ENCODE data around the gene NTF3. TPM values are rescaled to one million over a fixed set of nuclear protein-coding genes. Genes with fewer than 3 reads are reported as not detected.
"Not testable (repeated sequence)": the region's sequence is repeated elsewhere in the genome, so short reads cannot be mapped to it uniquely, and the experiment has no call there.

NTF3 gene
- total RNA-seq, 1 donor from 2014 or later = 0.78 TPM

DNA sequence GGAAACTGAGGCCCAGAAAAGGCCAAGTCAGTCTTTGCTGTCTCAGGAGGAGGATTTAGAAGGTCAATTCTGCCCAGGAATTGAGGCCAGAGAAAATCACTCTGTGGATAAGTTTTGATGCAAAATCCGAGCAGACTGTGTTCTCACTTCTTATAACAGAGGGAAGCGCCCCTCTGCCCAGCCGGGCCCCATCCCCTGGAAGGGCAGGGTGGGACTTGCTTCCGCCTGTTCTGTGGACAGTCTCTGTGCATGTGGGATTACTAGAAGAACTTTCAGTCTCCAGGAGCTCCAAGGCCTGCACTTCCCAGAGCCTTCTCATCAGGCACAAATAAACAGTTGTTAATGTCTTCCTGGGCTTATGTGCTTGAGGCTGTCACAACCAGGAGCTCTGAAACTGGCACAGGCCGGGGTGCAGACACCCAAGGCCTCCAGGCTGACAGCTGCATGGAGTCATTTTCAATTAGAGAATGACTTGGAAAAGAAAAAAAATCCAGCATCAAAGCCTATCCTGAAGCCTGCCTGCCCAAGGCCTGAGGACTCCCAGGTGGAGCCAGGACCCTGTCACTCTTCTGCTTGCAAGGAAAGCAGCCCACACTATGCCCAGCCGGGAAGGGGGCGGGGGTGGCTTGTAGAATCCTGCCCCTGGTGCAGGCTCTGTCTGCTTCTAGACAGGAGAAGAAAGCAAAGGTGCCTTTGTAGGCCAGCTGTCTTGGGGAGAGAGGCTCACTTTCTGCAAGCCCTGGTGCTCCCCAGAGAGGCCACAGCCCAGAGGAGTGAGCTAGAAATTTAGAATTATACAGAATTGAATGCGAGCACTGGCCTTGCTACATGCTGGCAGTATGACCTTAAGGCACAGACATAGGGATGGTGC is 84.7 kb downstream of the NTF3 start:
- intact Hi-C loops (cut with DNase I) = no loop called here
- ATAC-seq (no peak), DNase-seq (ENCODE audit: missing footprints) (no peak)

DNA sequence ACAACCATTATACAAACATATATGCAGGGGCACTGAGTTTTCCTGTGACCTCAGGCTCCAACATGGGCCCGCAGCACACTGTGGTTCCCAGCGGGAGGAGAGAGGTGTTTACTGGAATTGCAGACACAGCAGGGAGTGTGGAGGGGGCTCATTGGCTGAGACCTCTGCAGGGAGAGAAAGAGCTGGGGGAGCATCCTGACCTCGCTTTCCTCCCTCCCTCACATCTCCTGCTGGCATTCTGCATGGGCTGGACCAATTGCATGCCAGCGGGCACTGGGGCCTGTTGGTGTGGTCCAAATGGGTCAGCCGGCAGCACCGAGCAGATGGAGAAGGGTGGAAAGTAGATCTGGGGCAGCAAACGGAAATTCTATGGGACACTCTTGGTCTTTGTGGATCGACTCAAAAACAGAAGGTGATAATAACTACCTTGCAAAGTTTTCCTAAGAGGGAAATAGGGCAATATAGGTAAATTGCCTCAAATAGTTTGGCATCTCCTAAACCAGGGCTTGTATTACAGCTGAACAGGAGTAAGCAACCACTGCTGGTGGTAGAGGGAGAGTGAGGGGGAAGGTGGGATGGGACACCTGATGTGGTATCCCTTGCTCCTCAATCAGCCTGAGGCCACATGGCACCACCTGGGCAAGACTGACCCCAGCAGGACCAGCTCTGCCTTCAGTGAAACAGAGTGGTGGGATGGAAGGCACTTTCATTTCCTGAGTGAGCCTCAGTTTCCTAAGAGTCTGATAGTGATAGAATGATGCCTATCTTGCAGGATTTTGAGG is 86.9 kb downstream of the NTF3 start:
- intact Hi-C loops (cut with DNase I) = no loop called here
- DNase-seq (ENCODE audit: missing footprints) = no peak

DNA sequence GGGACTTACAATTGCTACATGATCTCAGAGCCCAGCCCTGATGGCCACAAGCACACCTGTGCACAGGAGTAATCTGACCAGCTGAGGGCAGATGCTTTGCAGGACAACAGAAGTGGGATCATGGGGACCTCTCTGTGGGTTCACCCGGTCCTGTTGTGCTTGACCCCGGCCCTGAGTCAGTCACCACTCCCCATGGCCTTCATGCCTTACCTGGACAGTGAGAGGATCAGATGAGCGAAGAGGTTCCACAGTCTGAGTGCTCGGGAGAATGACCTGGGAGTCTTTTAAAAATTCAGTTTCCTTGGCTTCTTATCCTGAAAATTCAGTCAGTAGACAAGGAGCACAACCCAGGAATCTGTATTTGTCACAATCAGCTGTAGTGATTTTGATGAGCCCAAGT is 88.1 kb downstream of the NTF3 start:
- no peak for ATAC-seq
- no peak for DNase-seq (ENCODE audit: missing footprints)
- intact Hi-C loops (cut with DNase I) = no loop called here

More for the DNA sequence above, 86.9 kb downstream of the NTF3 start:
- ATAC-seq = no peak

DNA sequence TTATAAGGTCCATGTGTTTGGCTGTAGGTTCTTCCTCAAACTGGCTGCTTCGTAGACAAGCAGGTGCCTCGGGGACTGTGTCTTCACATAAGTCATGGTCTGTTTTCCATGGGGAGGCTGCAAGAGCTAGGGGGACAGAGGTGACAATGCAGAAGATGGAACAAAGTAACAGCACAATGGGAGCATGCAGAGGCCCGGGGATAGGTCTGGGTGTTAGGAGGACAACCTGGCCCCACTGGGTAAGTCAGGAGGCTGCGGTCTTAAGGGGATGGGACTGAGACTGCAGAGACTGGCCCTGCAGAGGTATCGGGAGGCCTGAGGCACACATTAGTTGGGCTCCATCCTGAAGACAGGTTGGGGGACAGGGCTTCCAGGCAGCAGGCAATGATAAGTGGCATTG is 88.9 kb downstream of the NTF3 start:
- no peak for ATAC-seq
- intact Hi-C loops (cut with DNase I) = no loop called here
- no peak for DNase-seq (ENCODE audit: missing footprints)

DNA sequence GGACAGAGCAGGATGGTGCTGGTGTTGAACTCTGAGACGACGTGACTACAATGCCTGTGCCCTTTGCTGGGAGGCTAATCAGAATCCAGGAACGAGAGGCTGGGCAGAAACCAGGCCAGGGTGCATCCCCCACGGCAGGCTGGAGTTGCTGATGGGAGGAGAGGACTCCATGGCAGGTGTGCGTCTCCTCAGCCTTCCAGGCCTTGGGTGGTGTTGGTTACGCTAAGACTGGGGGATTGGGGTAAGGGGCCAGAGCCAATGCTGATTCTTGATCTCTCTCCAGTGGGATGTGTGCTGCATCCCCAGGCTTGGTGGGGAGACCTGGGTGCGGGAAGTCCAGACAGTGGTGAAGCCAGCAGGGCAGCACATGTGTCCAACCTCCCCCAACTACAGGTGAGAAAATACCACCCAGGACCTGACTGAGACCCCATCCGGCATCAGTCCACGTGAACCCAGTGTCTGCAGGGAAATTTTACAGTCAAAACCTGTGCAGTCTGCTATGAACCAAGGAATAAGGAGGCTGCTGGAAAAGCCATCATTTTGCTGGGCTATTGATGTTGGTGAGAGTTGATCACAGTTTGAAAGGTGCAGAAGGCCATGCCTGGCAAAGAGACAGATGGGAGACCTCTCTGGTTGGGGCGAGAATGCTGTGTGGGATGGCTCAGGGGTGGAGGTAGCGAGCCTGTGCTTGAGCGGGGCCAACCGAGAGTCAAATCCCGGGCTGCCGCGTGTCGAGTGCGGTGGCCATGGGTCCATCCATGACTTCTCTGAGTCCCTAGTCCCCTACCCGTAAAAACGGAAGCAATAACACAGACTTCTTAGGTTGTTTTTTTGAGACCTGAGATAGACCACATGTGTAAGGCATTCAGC is 89.8 kb downstream of the NTF3 start:
- intact Hi-C loops (cut with DNase I) = no loop called here
- no peak for DNase-seq (ENCODE audit: missing footprints)
- ATAC-seq = no peak

DNA sequence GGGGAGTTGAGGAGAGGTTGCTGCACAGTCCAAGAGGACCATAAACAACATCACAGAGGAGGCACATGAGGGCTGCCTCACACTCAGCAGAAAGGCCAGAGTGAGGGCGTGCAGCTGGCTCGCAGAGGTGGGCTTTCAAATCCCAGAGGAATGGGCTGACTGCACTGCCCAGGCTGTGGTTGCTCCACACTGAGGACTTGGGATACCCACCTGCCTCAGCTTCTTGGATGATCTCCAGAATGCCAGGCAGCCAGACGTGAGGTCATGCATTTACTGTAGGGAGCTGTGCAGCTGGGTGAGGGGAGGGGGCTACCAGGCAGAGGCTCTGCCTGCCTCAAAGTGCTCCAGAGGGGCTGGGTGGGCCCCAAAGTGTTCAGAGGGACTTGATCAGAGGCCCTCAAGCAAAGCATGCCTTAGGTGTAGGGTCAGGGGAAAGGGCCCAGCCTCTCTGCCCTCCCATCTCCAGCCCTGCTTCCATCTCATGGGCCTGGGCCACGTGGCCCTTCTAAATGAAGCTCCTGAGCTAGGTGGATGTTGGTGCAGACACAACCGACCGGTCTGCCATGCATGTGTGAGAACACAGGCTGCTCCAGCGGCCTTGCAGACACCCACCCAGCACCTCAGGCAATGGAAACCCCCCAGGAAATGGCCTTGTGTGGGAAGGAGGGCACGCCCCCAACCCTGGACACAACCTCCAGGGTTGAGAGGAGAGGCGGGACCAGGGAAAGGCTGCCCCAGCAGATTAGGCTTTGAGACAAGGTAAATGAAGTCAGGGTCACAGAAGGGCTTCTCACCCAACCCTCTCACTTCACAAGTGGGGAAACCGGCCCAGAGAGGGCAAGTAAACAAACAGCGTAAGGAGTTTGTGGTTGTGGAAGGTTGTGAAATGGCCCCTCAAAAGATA is 90.8 kb downstream of the NTF3 start:
- intact Hi-C loops (cut with DNase I) = no loop called here
- ATAC-seq = no peak
- no peak for DNase-seq (ENCODE audit: missing footprints)

DNA sequence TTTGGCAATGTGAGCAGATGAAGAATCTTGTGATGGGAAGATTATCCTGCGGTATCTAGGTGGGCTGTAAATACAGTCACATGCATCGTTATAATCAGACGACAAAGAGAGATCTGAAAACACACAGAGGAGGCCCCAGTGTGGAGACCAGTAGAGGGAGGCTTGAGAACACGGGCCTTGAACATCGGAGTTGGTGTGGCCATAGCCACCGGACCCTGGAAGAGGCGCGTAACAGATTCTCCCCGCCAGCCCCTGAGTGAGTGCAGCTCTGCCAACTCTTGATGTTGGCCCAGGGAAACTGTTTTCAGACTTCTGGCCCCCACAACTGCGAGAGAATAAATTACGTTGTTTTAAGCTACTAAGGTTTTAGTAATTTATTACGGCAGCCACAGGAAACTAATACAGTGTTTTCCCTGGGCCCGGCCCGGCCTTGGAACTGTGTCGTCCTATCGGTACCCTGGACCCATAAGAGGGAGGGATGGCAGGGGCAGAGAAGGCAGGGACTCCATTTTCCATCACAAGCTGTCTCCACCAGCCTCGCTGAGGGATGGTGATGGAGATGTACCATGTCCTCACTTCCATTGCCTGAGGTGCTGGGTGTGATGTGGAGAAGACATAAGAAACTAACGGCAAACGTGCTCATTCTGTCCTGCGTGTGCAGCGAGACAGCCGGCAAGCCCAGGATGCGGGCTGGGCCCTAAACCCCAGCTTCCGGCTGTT is 91.6 kb downstream of the NTF3 start:
- ATAC-seq = no peak

DNA sequence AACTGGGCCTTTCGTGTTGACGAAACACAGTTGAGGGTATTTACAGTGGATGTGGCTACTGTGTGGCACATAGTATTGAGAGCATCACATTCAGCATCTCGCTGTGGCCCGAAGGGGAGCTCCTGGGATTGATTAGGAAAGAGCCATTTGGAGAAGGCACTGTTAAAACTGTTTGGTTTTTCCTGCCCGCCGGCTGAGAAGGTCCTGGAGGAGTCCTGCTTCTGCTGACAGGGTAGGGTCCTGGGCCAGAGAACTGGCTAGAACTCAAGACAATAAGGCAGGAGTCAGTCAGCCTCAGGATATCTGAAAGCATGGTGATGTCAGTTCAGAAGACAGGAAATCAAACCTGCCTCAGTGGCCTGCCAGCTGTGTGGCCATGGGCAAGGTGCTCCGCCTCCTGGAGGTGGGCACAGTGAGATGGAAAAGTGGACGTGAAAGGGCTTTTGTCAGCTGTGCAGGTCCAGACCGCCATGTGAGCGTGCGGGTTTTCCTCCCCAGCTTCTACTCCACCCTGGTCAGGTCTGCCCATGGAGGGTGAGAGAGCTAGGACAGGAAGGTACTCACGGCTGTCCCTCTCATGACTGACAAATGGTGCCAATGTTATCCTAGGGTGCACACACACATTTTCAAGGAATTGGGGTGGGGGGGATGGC is 92.3 kb downstream of the NTF3 start:
- DNase-seq (ENCODE audit: missing footprints) (no peak), ATAC-seq (no peak)
- intact Hi-C loops (cut with DNase I) = no loop called here

More for the DNA sequence above, 91.6 kb downstream of the NTF3 start:
- intact Hi-C loops (cut with DNase I) = no loop called here
- no peak for DNase-seq (ENCODE audit: missing footprints)

DNA sequence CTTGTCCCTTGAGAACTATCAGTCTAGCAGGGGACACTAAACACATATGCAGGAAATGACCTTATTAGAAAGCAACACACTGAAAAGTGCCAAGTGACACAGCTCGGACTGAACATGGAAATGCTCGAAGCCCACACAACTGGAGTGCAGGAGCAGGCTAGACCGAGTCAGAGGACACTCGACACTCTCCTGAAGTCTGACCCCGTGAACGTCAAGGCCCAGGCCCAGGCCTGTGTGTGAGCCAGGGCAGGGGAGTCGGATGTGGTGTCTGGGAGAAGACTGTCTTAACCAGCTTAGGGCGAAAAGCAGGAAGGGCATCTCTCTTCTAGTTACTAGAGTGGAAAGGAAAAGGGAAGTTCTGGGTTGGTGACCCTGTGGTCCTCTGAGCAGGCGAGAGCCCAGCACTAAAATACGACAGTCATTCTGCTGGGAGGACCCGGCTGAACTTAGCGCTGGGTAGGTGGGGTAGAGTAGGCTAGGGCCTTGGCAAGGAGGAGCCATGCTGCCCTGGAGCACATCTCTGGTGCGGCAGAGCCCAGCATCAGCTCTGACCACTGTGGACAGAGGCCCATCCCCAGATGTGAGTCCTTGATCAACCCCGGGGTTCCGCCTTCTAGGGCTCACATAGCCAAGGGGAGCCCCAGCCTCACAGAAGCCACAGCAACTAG is 93.0 kb downstream of the NTF3 start:
- intact Hi-C loops (cut with DNase I) = no loop called here
- no peak for DNase-seq (ENCODE audit: missing footprints)
- ATAC-seq = no peak

DNA sequence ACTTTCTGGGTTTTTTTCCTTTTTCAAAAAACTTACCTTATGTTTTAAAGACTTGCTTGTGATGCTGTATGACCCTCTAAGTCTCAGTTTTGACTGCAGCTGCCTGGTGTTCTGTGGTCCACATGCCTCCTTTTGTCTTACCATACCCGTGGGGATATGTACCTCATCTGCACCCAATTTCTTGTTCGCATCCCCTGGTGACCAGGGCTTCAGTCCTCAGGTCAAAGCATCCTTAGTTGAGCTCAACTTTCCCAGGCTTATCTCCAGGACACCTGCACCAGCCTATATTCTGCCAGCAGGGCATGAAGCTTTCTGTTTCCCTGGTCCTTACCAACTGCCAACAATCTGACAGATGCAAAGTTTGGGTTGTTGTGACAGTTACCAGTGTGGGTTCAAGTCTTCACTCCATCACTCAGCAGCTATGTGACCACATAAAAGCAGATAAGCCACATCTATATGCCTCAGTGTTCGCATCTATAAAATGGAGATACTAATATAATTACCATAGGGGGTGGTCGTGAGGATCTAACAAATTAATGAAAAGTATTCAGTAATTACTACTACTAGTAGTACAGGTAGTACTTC is 94.0 kb downstream of the NTF3 start:
- ATAC-seq = no peak
- intact Hi-C loops (cut with DNase I) = no loop called here

DNA sequence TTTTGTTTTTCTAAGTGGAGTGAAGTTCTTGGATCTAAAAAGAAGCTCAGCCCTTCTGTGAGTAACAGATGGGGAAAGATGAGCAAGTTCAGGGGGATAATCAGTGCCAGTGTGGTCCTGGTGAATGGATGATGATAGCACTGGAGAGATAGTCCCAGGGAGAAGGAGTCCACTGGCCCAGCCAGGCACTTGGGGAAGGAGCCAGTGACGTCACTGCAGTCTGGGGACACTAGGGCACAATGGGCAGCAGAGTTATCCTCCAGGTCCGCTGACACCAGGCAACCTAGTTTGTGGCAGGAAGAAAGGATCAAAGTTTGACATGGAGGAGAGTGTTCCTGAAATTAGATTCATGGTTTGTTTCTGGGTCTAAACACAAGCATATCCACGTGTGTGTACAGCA is 101.5 kb downstream of the NTF3 start:
- intact Hi-C loops (cut with DNase I) = no loop called here

More for the DNA sequence above, 94.0 kb downstream of the NTF3 start:
- DNase-seq (ENCODE audit: missing footprints) = no peak

DNA sequence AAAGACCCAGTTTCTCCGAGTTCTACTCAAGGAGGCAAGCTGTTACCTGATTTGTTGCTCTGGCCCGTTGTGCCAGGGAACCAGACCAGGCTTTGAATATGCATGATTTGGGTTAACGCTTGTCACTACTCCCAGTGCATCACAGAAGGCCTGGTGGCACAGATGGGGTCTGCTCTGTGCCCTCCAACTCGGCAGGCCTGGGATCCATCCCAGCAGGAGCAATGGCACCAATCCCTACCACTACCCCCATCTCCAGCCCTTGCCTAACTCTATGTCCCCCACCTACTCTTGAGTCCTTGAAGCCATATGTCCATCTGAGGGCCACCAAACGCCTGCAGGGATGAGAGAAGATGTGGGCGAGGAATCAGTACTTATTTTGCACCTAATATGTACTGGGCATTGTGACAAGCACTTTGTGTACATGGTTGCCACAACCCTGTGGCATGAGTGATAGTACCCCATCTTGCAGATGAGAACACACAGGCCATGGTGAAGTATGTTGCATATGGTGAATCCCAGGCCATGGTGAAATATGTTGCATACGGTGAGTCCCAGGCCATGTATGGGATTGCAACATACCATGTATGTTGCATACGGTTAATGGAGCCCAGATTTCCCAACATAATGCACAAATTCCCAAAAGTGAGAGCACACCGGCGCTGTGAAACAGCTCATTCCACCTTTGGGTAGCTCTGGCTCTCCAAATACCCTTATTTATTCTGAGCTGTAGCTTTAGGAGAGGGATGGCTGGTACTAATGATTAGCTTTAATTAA is 102.7 kb downstream of the NTF3 start:
- intact Hi-C loops (cut with DNase I) = no loop called here
- DNase-seq (ENCODE audit: missing footprints) (no peak), ATAC-seq (no peak)

More for the DNA sequence above, 101.5 kb downstream of the NTF3 start:
- no peak for DNase-seq (ENCODE audit: missing footprints)
- no peak for ATAC-seq

DNA sequence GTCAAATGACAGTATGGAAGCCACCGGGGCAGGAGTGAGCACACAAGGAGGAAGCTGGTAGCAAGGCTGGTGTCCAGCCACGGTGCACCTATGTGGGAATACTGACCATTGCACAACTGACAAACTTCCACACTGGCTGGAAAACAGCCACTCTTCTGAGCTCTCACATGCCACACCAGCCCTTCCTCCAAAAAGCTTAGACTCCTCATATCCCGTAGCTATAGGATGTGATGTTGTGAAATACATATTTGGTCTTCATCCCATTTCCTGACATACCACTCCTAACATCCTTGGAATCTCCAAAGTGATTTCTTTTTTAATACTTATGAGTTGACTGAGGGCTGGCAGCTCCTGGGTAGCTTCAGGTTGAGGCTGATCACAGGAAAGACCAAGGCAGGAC is 103.6 kb downstream of the NTF3 start:
- DNase-seq (ENCODE audit: missing footprints) (no peak), ATAC-seq (no peak)
- intact Hi-C loops (cut with DNase I) = no loop called here

DNA sequence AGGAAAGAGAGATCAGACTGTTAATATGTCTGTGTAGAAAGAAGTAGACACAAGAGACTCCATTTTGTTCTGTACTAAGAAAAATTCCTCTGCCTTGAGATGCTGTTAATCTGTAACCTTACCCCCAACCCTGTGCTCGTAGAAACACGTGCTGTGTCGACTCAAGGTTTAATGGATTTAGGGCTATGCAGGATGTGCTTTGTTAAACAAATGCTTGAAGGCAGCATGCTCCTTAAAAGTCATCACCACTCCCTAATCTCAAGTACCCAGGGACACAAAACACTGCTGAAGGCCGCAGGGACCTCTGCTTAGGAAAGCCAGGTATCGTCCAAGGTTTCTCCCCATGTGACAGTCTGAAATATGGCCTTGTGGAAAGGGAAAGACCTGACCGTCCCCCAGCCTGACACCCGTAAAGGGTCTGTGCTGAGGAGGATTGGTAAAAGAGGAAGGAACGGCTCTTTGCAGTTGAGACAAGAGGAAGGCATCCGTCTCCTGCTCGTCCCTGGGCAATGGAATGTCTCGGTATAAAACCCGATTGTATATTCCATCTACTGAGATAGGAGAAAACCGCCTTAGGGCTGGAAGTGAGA is 105.2 kb downstream of the NTF3 start:
- intact Hi-C loops (cut with DNase I); DNase-seq (ENCODE audit: missing footprints); ATAC-seq: not testable (repeated sequence)

DNA sequence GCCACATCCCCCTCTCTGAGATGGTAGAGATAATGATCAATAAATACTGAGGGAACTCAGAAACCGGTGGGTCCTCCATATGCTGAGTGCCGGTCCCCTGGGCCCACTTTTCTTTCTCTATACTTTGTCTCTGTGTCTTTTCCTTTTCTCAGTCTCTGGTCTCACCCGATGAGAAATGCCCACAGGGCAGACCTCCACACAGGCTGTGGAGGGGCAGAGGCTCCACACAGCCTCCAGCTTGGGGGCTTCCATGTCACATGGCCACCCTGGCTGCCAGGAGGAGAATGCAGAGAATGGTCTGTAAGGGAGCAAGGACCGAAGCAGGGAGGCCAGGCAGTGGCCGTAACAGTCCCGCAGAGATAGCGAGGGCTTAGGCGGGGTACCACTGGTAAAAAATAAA is 105.9 kb downstream of the NTF3 start:
- intact Hi-C loops (cut with DNase I) = no loop called here
- DNase-seq (ENCODE audit: missing footprints) = no peak
- no peak for ATAC-seq

Measured in Right ventricle myocardium inferior (tissue), 1 donor.